GM21529 (cell line): ENCODE measurements around the gene NGEF.

Source experiments
- ATAC-seq: cut with Tn5 transposase; IDR thresholded peaks from one replicate; pipeline ENCODE4 v1.9.1; 2021; ENCODE audit not compliant: unreplicated experiment

NGEF gene

GRCh38 chr2:232875256-232876121 is 137.6 kb downstream of the NGEF start:
- no peak for ATAC-seq

GRCh38 chr2:232874677-232875223 is 138.3 kb downstream of the NGEF start:
- no peak for ATAC-seq

GRCh38 chr2:232873909-232874641 is 139.0 kb downstream of the NGEF start:
- no peak for ATAC-seq

GRCh38 chr2:232873292-232873908 is 139.7 kb downstream of the NGEF start:
- ATAC-seq = no peak

- no peak for ATAC-seq
These were observed 140.2 kb downstream of the NGEF start for GRCh38 chr2:232872826-232873225.

GRCh38 chr2:232871835-232872736 is 141.0 kb downstream of the NGEF start:
- ATAC-seq = no peak

- no peak for ATAC-seq
These were observed 141.6 kb downstream of the NGEF start for GRCh38 chr2:232871418-232871834.

GRCh38 chr2:232870766-232871371 is 142.2 kb downstream of the NGEF start:
- no peak for ATAC-seq

- no peak for ATAC-seq
These were observed 142.9 kb downstream of the NGEF start, which contains the start of gene SNORC for GRCh38 chr2:232870018-232870765. Gene SNORC (plus strand): TSS chr2:232870264. CDS start chr2:232870342, 78 bp downstream.

GRCh38 chr2:232869138-232870017 is 143.7 kb downstream of the NGEF start:
- ATAC-seq = no peak

- ATAC-seq = no peak
These were observed 147.0 kb downstream of the NGEF start for GRCh38 chr2:232866104-232866503.

GRCh38 chr2:232865165-232865564 is 147.9 kb downstream of the NGEF start:
- ATAC-seq = no peak

GRCh38 chr2:232863996-232864395 is 149.1 kb downstream of the NGEF start:
- no peak for ATAC-seq

- ATAC-seq = no peak
These were observed 151.7 kb downstream of the NGEF start for GRCh38 chr2:232861353-232861752.

- ATAC-seq = no peak
These were observed 152.3 kb downstream of the NGEF start for GRCh38 chr2:232860593-232861241.

GRCh38 chr2:232859385-232859916 is 153.6 kb downstream of the NGEF start:
- ATAC-seq = no peak

- ATAC-seq = no peak
These were observed 155.9 kb downstream of the NGEF start for GRCh38 chr2:232857158-232857563.
